Brain microvascular endothelial cell (primary cell): ENCODE data around the gene RTN4RL1.
A peak's percentile ranks its signal among the peaks of the same experiment; 100 is the strongest.

Source experiments
- DNase-seq: peaks from one replicate; pipeline ENCODE4 v3.0.0-alpha.2; 2020
- H3K27ac ChIP-seq: fragments of 250-450 bp; sonication (Bioruptor Pico); 2 replicates; pipeline ENCODE4 v1.5.1; 2020; ENCODE audit warnings: mild to moderate bottlenecking, moderate library complexity
- H3K27me3 ChIP-seq: fragments of 250-450 bp; sonication (Bioruptor Pico); replicated peaks from 2 replicates; pipeline ENCODE4 v1.5.1; 2020; ENCODE audit warnings: mild to moderate bottlenecking
- H3K36me3 ChIP-seq: fragments of 250-450 bp; sonication (Bioruptor Pico); replicated peaks from 2 replicates; pipeline ENCODE4 v1.5.1; 2020; ENCODE audit warnings: mild to moderate bottlenecking
- H3K4me3 ChIP-seq: 2 replicates; pipeline ENCODE4 v1.5.1; 2011; ENCODE audit warnings: low read depth, mild to moderate bottlenecking, control low read depth, low read length, moderate library complexity
- CTCF ChIP-seq: IDR thresholded peaks from 2 replicates; pipeline ENCODE4 v1.5.1; 2011; ENCODE audit warnings: low read depth, mild to moderate bottlenecking, moderate library complexity, low read length, control low read depth, inconsistent platforms; ENCODE audit errors: missing control alignments
- in situ Hi-C: cut with HindIII; loops from 2 replicates; pipeline ENCODE4 v1.10.0; 2017; ENCODE audit warnings: low sequenced_read_pairs, low pct_ligation_motif_present

The RTN4RL1 gene

GRCh38 chr17:2027528-2028233 is 2.5 kb upstream of the RTN4RL1 start:
- Histone ChIP-seq H3K27ac (no peak overlapping the region), H3K4me3 (no peak overlapping the region), H3K27me3 (peaks cover 25% of the 10 kb centered on the region), H3K36me3 (no peaks in the 10 kb centered on the region)
- in situ Hi-C loops, result no loop called here
- no peak for DNase-seq
- TF ChIP-seq CTCF, result no peak

GRCh38 chr17:2025622-2026309 is 632 bp upstream of the RTN4RL1 start:
- DNase-seq, result peak; percentile 54
- no peaks in the 10 kb centered on the region for H3K36me3 ChIP-seq
- in situ Hi-C loops, result no loop called here
- peaks cover 30% of the 10 kb centered on the region for H3K27me3 ChIP-seq
- no peak overlapping the region for H3K27ac ChIP-seq
- peak overlapping the region; percentile 36 for H3K4me3 ChIP-seq
- TF ChIP-seq CTCF, result peak; percentile 90

GRCh38 chr17:2024572-2025219 is 438 bp downstream of the RTN4RL1 start:
- DNase-seq, result no peak
- no peaks in the 10 kb centered on the region for H3K36me3 ChIP-seq
- no peak overlapping the region for H3K4me3 ChIP-seq
- no peak for TF ChIP-seq CTCF
- peaks cover 38% of the 10 kb centered on the region for H3K27me3 ChIP-seq
- H3K27ac ChIP-seq, result no peak overlapping the region
- in situ Hi-C loops, result no loop called here

- in situ Hi-C loops, result no loop called here
- no peak for DNase-seq
- Histone ChIP-seq H3K4me3 (peak overlapping the region; percentile 24), H3K36me3 (no peaks in the 10 kb centered on the region), H3K27me3 (peaks cover 46% of the 10 kb centered on the region), H3K27ac (no peak overlapping the region)
- TF ChIP-seq CTCF, result no peak
These were observed 1.2 kb downstream of the RTN4RL1 start for GRCh38 chr17:2023692-2024571.

- no peak for TF ChIP-seq CTCF
- no peak for DNase-seq
- no peak overlapping the region for H3K4me3 ChIP-seq
- H3K36me3 ChIP-seq, result no peaks in the 10 kb centered on the region
- in situ Hi-C loops, result no loop called here
- peaks cover 53% of the 10 kb centered on the region for H3K27me3 ChIP-seq
- H3K27ac ChIP-seq, result no peak overlapping the region
These were observed 1.9 kb downstream of the RTN4RL1 start for GRCh38 chr17:2023256-2023655.
